ENCODE results near the gene TTC23L.
"Not testable (repeated sequence)": the region's sequence is repeated elsewhere in the genome, so short reads cannot be mapped to it uniquely, and the experiment has no call there.

Gene TTC23L

DNA sequence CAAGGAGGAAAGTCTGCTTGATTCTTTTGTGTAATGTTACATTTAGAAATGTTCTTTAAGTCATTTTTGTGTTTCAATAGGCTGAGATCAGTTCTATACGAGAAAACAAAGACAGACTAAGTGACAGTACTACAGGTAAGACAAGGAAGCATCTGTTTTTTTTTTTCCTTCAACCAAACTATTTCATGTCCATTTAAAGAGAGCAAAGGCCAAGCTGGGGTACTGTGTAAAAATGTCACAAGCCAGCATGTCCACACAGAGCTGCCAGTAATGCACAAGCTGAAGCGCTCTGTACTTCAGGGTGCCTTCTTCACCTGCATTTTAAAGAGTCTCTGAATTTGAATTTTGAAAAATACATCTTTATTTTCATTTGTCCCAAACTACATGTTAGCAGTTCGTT is 20.2 kb upstream of the TTC23L start:
- no peak overlapping the region for H3K4me3 ChIP-seq (ENCODE audit: low read length)
- H3K9ac ChIP-seq (ENCODE audit: low read length), result no peak overlapping the region
- peaks cover 1% of the 10 kb centered on the region for H3K36me3 ChIP-seq (ENCODE audit: control insufficient read depth, insufficient read depth, low read length)

DNA sequence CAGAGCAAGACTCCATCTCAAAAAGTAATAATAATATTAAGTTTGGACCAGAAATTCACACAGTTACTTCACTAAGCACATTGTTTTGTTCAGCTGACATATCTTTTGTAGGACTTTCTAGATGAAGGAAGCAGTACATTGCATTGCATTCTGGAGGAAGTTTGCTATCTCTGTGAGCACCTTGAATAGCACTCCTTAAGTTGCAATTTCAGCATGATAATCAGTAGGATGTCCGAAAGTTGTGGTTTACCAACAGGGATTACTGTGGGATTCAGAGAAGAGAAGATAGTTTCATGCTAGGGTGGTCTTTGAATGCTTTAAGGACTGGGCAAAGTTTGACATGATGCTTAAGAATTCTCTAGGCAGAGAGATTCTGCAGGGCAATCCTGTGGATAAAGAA is 18.4 kb upstream of the TTC23L start:
- Histone ChIP-seq H3K36me3 (ENCODE audit: control insufficient read depth, insufficient read depth, low read length) (peaks cover 5% of the 10 kb centered on the region), H3K27me3 (ENCODE audit: control insufficient read depth, insufficient read depth, low read length) (no peaks in the 10 kb centered on the region)

More for the DNA sequence above, 20.2 kb upstream of the TTC23L start:
- H3K27ac ChIP-seq (ENCODE audit: low read depth, low read length), result no peak overlapping the region
- no peaks in the 10 kb centered on the region for H3K27me3 ChIP-seq (ENCODE audit: control insufficient read depth, insufficient read depth, low read length)
- H3K4me1 ChIP-seq (ENCODE audit: control insufficient read depth, insufficient read depth, low read length), result no peaks in the 10 kb centered on the region

DNA sequence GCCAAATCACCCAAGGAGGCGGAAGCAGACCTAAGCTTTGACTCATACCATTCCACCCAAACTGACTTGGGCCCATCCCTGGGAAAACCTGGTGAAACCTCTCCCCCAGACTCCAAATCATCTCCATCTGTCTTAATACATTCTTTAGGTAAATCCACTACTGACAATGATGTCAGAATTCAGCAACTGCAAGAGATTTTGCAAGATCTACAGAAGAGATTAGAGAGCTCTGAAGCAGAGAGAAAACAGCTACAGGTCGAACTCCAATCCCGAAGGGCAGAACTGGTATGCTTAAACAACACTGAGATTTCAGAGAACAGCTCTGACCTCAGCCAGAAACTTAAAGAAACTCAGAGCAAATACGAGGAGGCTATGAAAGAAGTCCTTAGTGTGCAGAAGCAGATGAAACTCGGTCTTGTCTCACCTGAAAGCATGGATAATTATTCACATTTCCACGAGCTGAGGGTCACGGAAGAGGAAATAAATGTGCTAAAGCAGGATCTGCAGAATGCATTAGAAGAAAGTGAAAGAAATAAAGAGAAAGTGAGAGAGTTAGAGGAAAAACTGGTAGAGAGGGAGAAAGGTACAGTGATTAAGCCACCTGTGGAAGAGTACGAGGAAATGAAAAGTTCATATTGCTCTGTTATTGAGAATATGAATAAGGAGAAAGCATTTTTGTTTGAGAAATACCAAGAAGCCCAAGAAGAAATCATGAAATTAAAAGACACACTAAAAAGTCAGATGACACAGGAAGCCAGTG is 15.8 kb upstream of the TTC23L start:
- Histone ChIP-seq H3K9ac (ENCODE audit: low read length) (no peak overlapping the region), H3K4me3 (ENCODE audit: low read length) (no peak overlapping the region), H3K4me1 (ENCODE audit: control insufficient read depth, insufficient read depth, low read length) (no peaks in the 10 kb centered on the region), H3K36me3 (ENCODE audit: control insufficient read depth, insufficient read depth, low read length) (peaks cover 8% of the 10 kb centered on the region), H3K27ac (ENCODE audit: low read depth, low read length) (no peak overlapping the region), H3K27me3 (ENCODE audit: control insufficient read depth, insufficient read depth, low read length) (no peaks in the 10 kb centered on the region)

More for the DNA sequence above, 18.4 kb upstream of the TTC23L start:
- H3K9ac ChIP-seq (ENCODE audit: low read length), result no peak overlapping the region
- H3K4me1 ChIP-seq (ENCODE audit: control insufficient read depth, insufficient read depth, low read length), result no peaks in the 10 kb centered on the region
- no peak overlapping the region for H3K27ac ChIP-seq (ENCODE audit: low read depth, low read length)
- no peak overlapping the region for H3K4me3 ChIP-seq (ENCODE audit: low read length)

DNA sequence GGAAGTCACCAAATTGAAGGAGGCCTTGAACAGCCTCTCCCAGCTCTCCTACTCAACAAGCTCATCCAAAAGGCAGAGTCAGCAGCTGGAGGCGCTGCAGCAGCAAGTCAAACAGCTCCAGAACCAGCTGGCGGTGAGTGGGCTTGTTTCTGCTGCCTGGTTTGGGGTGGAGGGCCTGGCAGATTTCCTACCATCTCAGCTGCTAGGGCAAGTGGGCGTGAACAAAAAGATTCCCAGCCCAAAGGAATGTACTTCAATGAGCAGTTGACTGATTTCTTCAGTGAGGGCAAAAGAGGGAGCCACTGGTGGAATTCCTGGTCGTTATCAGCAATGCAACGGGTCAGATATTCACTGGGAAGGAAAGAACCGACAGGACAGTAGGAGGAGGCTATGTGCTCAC is 12.6 kb upstream of the TTC23L start:
- Histone ChIP-seq H3K36me3 (ENCODE audit: control insufficient read depth, insufficient read depth, low read length) (peaks cover 10% of the 10 kb centered on the region), H3K27ac (ENCODE audit: low read depth, low read length) (no peak overlapping the region), H3K4me3 (ENCODE audit: low read length) (no peak overlapping the region)

DNA sequence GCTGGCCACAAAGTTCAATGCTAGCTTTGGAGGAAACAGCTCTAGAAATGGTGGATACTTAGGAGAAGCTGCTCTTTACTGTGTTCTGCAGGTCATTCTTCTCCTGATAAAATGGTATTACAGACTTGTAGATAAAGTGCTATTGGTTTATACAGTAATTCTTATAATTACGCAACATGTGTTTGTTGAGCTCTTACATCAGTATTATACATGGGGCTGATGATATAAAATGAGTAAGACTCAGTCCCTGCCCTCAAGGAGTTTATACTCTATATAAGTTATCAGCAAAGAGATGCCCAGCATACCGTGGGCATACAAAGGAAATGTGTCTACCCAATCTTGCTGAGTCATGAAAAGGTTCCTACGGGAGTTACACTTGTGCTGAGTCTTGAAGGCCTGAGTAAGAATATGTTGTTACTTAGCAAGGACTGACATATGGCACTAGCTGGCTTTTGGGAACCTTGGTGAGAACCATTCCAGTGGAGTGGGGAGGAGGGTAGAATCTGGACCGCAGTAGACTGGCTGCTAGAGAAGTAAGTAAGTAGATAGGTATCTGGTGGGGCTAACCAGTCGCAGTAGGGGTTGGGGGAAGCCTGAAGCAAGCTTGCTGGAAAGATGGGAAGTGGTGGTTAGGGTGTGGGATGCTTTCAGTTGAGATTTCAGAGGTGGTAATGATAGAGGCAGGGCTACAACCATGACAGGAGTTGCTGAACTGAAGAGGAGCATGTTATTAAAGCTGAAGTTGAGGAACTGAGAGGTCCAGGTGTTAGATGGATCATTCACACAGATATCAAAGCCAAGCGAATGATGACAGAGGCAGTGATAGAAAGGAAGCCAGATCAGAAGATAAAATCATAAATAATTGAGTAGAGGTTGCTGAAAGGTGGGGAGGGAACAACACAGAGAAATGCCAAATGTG is 11.1 kb upstream of the TTC23L start:
- H3K9ac ChIP-seq (ENCODE audit: low read length), result no peak overlapping the region
- H3K27ac ChIP-seq (ENCODE audit: low read depth, low read length), result no peak overlapping the region
- no peak overlapping the region for H3K4me3 ChIP-seq (ENCODE audit: low read length)
- H3K4me1 ChIP-seq (ENCODE audit: control insufficient read depth, insufficient read depth, low read length), result no peaks in the 10 kb centered on the region
- peaks cover 10% of the 10 kb centered on the region for H3K36me3 ChIP-seq (ENCODE audit: control insufficient read depth, insufficient read depth, low read length)
- no peaks in the 10 kb centered on the region for H3K27me3 ChIP-seq (ENCODE audit: control insufficient read depth, insufficient read depth, low read length)

More for the DNA sequence above, 12.6 kb upstream of the TTC23L start:
- Histone ChIP-seq H3K27me3 (ENCODE audit: control insufficient read depth, insufficient read depth, low read length) (no peaks in the 10 kb centered on the region), H3K4me1 (ENCODE audit: control insufficient read depth, insufficient read depth, low read length) (no peaks in the 10 kb centered on the region), H3K9ac (ENCODE audit: low read length) (no peak overlapping the region)

DNA sequence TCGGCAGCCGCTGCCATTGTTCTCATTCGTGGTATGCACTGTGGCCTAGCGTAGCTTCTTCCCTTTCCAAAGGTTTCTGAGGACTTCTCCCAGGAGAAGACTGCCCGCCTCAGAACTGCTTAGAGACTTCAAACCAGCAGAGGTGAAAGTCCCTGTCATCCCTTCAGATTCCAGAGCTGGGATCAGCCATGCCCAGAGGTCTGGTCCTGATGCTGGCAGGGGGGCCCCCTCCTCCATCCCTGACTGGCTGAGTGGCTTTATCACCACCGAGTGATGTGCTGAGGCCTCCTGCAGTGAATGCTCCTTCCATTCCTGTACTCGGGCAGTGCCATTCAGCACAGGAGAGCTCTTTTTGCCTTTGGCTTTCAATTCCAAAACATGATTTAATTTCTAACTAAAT is 8.1 kb upstream of the TTC23L start:
- not testable (repeated sequence) for H3K4me1 ChIP-seq (ENCODE audit: control insufficient read depth, insufficient read depth, low read length); H3K27me3 ChIP-seq (ENCODE audit: control insufficient read depth, insufficient read depth, low read length); H3K9ac ChIP-seq (ENCODE audit: low read length); H3K27ac ChIP-seq (ENCODE audit: low read depth, low read length); H3K36me3 ChIP-seq (ENCODE audit: control insufficient read depth, insufficient read depth, low read length); H3K4me3 ChIP-seq (ENCODE audit: low read length)

DNA sequence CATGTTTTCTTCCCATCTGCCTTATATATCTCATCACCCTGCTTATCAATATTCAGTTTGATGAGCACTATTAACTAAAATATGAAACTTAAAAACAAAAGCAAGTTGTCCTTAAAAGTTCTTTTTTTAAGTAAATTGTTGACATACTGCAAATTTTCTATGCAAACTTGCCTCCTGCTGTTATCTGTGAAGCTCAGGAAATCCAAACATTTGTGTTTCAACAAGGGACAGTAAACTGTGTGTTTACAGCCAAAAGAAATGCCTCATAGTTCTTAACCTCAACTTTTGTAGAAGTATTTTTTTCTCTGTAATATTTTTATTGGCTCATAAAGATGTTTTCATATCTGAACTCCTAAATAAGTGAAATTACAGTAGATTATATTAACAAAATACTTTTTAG is 7.7 kb upstream of the TTC23L start:
- Histone ChIP-seq H3K27me3 (ENCODE audit: control insufficient read depth, insufficient read depth, low read length) (no peaks in the 10 kb centered on the region), H3K27ac (ENCODE audit: low read depth, low read length) (no peak overlapping the region), H3K36me3 (ENCODE audit: control insufficient read depth, insufficient read depth, low read length) (peaks cover 5% of the 10 kb centered on the region), H3K9ac (ENCODE audit: low read length) (no peak overlapping the region), H3K4me3 (ENCODE audit: low read length) (no peak overlapping the region), H3K4me1 (ENCODE audit: control insufficient read depth, insufficient read depth, low read length) (no peaks in the 10 kb centered on the region)

DNA sequence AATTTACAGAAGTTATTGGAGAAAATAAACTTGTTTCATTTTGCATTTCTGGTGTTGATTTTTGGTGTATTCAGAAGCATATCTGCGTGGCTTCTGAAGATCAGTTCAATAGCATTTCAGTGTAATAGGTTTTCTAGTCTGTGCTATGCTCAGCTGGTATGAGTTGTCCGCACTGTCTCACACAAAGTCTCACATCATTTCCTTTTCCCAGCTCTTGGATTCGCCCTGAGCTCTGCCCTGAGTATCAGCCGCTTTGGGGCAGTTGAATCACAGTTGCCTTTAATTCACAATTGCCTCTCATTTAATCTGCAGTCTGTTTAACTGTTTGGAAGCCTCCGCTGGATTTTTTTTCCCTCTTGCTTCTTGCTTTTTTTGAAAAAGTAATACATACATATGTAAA is 6.4 kb upstream of the TTC23L start:
- no peaks in the 10 kb centered on the region for H3K4me1 ChIP-seq (ENCODE audit: control insufficient read depth, insufficient read depth, low read length)
- H3K36me3 ChIP-seq (ENCODE audit: control insufficient read depth, insufficient read depth, low read length), result peaks cover 2% of the 10 kb centered on the region
- H3K9ac ChIP-seq (ENCODE audit: low read length), result no peak overlapping the region
- H3K27ac ChIP-seq (ENCODE audit: low read depth, low read length), result no peak overlapping the region
- no peak overlapping the region for H3K4me3 ChIP-seq (ENCODE audit: low read length)
- H3K27me3 ChIP-seq (ENCODE audit: control insufficient read depth, insufficient read depth, low read length), result no peaks in the 10 kb centered on the region

DNA sequence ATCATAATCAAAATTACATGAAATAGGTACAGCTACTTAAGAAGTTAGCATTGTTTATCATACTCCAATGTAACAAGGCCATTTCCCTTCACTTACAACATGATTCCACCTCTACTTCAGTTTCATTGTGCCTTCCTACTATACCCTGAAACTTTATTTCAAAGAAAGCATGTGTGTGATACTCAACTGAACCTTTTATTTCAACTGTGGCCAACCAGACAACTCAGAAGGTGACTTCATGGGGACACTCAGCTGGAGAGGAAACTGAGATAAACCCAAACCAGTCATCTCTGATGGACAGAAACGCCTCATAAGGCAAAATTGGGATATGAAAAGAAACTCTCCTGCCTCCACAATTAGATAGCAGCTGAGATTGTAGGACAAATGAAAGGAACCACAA is 5.9 kb upstream of the TTC23L start:
- Histone ChIP-seq H3K27ac (ENCODE audit: low read depth, low read length) (no peak overlapping the region), H3K27me3 (ENCODE audit: control insufficient read depth, insufficient read depth, low read length) (no peaks in the 10 kb centered on the region), H3K4me3 (ENCODE audit: low read length) (no peak overlapping the region), H3K36me3 (ENCODE audit: control insufficient read depth, insufficient read depth, low read length) (peaks cover 2% of the 10 kb centered on the region), H3K9ac (ENCODE audit: low read length) (no peak overlapping the region), H3K4me1 (ENCODE audit: control insufficient read depth, insufficient read depth, low read length) (no peaks in the 10 kb centered on the region)

DNA sequence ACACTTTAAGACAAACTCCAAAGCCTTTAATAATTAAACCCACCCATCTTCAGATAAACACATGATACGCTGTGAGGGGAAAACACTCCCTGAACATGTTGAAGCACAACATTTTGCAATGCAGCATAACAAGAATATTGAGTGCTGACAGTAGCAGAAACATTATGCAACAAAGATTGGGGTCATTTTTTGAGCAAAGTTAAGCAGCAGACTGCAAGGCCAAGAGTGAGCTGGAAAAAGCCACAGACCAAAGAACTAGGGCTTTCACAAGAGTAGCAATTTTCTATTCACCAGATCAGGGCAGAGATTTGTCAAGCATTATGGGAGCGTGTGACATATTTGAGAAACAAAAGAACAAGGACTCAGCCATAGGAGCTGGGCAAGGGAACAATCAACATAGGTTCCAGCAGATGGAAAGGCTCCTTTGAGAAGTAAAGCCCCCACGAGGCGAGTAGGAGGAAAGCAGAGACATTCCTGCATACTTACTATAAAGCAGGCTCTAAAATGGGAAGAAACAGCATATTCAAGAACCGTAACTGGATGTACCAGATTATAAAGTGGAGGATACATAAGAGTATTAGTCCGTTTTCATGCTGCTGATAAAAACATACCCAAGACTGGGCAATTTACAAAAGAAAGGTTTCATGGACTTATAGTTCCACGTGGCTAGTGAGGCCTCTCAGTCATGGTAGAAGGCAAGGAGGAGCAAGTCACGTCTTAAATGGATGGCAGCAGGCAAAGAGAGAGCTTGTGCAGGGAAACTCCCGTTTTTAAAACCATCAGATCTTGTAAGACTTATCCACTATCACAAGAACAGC is 4.8 kb upstream of the TTC23L start:
- Histone ChIP-seq H3K27ac (ENCODE audit: low read depth, low read length) (no peak overlapping the region), H3K9ac (ENCODE audit: low read length) (no peak overlapping the region), H3K36me3 (ENCODE audit: control insufficient read depth, insufficient read depth, low read length) (peaks cover 2% of the 10 kb centered on the region), H3K4me1 (ENCODE audit: control insufficient read depth, insufficient read depth, low read length) (no peaks in the 10 kb centered on the region), H3K27me3 (ENCODE audit: control insufficient read depth, insufficient read depth, low read length) (no peaks in the 10 kb centered on the region), H3K4me3 (ENCODE audit: low read length) (no peak overlapping the region)

DNA sequence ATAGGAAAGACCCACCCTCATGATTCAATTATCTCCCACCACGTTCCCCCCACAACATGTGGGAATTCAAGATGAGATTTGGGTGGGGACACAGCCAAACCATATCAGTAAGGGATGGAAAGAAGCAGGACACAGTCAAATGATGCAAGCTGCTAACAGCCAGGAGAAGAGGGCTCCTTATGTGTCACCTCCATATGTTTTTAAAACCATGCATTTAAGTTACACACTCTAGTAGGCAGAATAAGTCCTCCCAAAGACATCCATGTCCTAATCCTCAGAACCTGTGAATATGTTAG is 4.2 kb upstream of the TTC23L start:
- no peak overlapping the region for H3K27ac ChIP-seq (ENCODE audit: low read depth, low read length)
- H3K4me3 ChIP-seq (ENCODE audit: low read length), result no peak overlapping the region
- no peaks in the 10 kb centered on the region for H3K4me1 ChIP-seq (ENCODE audit: control insufficient read depth, insufficient read depth, low read length)
- H3K27me3 ChIP-seq (ENCODE audit: control insufficient read depth, insufficient read depth, low read length), result no peaks in the 10 kb centered on the region
- H3K9ac ChIP-seq (ENCODE audit: low read length), result no peak overlapping the region
- peaks cover 1% of the 10 kb centered on the region for H3K36me3 ChIP-seq (ENCODE audit: control insufficient read depth, insufficient read depth, low read length)

DNA sequence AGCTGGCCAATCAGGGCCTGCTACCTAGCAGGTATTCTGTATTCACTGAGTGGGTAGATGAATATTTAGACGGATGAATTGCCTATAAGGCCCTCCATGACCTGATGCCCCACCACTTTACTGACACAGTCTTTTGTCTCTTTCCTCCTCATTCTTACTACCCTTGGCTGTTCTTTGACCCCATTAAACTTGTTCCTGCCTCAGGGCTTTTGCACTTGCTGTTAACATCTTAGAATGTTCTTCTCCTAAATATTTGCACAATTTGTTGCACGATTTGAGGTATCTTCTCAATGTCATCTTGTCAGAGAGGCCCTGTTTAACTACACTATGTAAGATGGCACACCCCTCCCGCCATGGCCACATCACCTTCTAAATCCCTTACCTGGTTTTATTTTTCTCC is 3.3 kb upstream of the TTC23L start:
- no peak overlapping the region for H3K4me3 ChIP-seq (ENCODE audit: low read length)
- H3K27me3 ChIP-seq (ENCODE audit: control insufficient read depth, insufficient read depth, low read length), result no peaks in the 10 kb centered on the region
- H3K9ac ChIP-seq (ENCODE audit: low read length), result no peak overlapping the region
- no peak overlapping the region for H3K27ac ChIP-seq (ENCODE audit: low read depth, low read length)
- H3K4me1 ChIP-seq (ENCODE audit: control insufficient read depth, insufficient read depth, low read length), result no peaks in the 10 kb centered on the region
- no peaks in the 10 kb centered on the region for H3K36me3 ChIP-seq (ENCODE audit: control insufficient read depth, insufficient read depth, low read length)

Measured in rectal smooth muscle tissue (tissue), 1 donor.